Trophoblast cell (in vitro differentiated cells and primary cell): Measurements from ENCODE around the gene ACAD10.

ENCODE experiments used
- DNase-seq, 2 donors: peaks; one replicate each; pipeline ENCODE4 v3.0.0-alpha.2; 2016
- H2AFZ ChIP-seq: 2 replicates; pipeline ENCODE4 v1.6.1; 2013; ENCODE audit warnings: low read length, moderate library complexity, mild to moderate bottlenecking; ENCODE audit not compliant: insufficient read depth, poor library complexity
- H2AK5ac ChIP-seq: 2 replicates; pipeline ENCODE4 v1.6.1; 2013; ENCODE audit warnings: mild to moderate bottlenecking, low read length
- H2BK120ac ChIP-seq: 2 replicates; pipeline ENCODE4 v1.6.1; 2013; ENCODE audit warnings: low read length, mild to moderate bottlenecking, moderate library complexity; ENCODE audit not compliant: insufficient read depth, poor library complexity
- H2BK12ac ChIP-seq: 2 replicates; pipeline ENCODE4 v1.6.1; 2013; ENCODE audit warnings: mild to moderate bottlenecking, low read length, moderate library complexity
- H2BK5ac ChIP-seq: 2 replicates; pipeline ENCODE4 v1.6.1; 2013; ENCODE audit warnings: low read length, low read depth, moderate library complexity, mild to moderate bottlenecking; ENCODE audit not compliant: poor library complexity
- H3K14ac ChIP-seq: 2 replicates; pipeline ENCODE4 v1.6.1; 2013; ENCODE audit warnings: mild to moderate bottlenecking, low read length
- H3K18ac ChIP-seq: 2 replicates; pipeline ENCODE4 v1.6.1; 2013; ENCODE audit warnings: mild to moderate bottlenecking, low read length
- H3K23ac ChIP-seq: 2 replicates; pipeline ENCODE4 v1.6.1; 2013; ENCODE audit warnings: low read length
- H3K27ac ChIP-seq: 2 replicates; pipeline ENCODE4 v1.5.1; 2013; ENCODE audit warnings: low read depth, mild to moderate bottlenecking, inconsistent platforms, low read length, moderate library complexity
- H3K27me3 ChIP-seq: 2 replicates; pipeline ENCODE4 v1.6.1; 2013; ENCODE audit warnings: inconsistent platforms, mild to moderate bottlenecking, low read length, moderate library complexity; ENCODE audit not compliant: insufficient read depth
- H3K36me3 ChIP-seq, 2 experiments: 1 replicate in 1 of 2; 2 replicates in 1 of 2; pipeline ENCODE4 v1.6.1; 2013; ENCODE audit warnings: low read length in 2 of 2, mild to moderate bottlenecking in 2 of 2, moderate library complexity in 1 of 2; ENCODE audit not compliant: insufficient read depth in 2 of 2, control insufficient read depth in 1 of 2
- H3K4ac ChIP-seq: 2 replicates; pipeline ENCODE4 v1.6.1; 2013; ENCODE audit warnings: low read depth, mild to moderate bottlenecking, low read length, moderate library complexity
- H3K4me1 ChIP-seq, 2 experiments: 1 replicate in 1 of 2; 2 replicates in 1 of 2; pipeline ENCODE4 v1.6.1; 2013; ENCODE audit warnings: low read length in 2 of 2, mild to moderate bottlenecking in 2 of 2, moderate library complexity in 1 of 2; ENCODE audit not compliant: insufficient read depth in 2 of 2, control insufficient read depth in 1 of 2
- H3K4me2 ChIP-seq: 2 replicates; pipeline ENCODE4 v1.6.1; 2013; ENCODE audit warnings: inconsistent platforms, mild to moderate bottlenecking, low read length, moderate library complexity
- H3K4me3 ChIP-seq: 2 replicates; pipeline ENCODE4 v1.5.1; 2013; ENCODE audit warnings: mild to moderate bottlenecking, low read depth, low read length, inconsistent platforms
- H3K79me1 ChIP-seq: one replicate; pipeline ENCODE4 v1.6.1; 2013; ENCODE audit warnings: low read length
- H3K79me2 ChIP-seq: 2 replicates; pipeline ENCODE4 v1.6.1; 2013; ENCODE audit warnings: low read length, mild to moderate bottlenecking; ENCODE audit not compliant: control insufficient read depth, insufficient read depth, poor library complexity
- H3K9ac ChIP-seq: 2 replicates; pipeline ENCODE4 v1.6.1; 2013; ENCODE audit warnings: mild to moderate bottlenecking, low read length
- H3K9me3 ChIP-seq: 2 replicates; pipeline ENCODE4 v1.6.1; 2013; ENCODE audit warnings: low read depth, mild to moderate bottlenecking, control low read depth, inconsistent platforms, low read length; ENCODE audit not compliant: insufficient read depth
- H4K12ac ChIP-seq: 2 replicates; pipeline ENCODE4 v1.6.1; 2013; ENCODE audit warnings: low read depth, mild to moderate bottlenecking, low read length, moderate library complexity
- H4K8ac ChIP-seq: 2 replicates; pipeline ENCODE4 v1.6.1; 2013; ENCODE audit warnings: low read depth, mild to moderate bottlenecking, low read length, moderate library complexity
- H4K91ac ChIP-seq: one replicate; pipeline ENCODE4 v1.6.1; 2013; ENCODE audit warnings: low read depth, mild to moderate bottlenecking, low read length, moderate library complexity
- WGBS: extraction: QIAGEN DNeasy Blood & Tissue Kit; methylation state at CpG from one replicate; pipeline ENCODE4 v1.1.7; 2013; ENCODE audit warnings: missing lambda C conversion rate; ENCODE audit not compliant: insufficient read length, insufficient coverage; ENCODE audit errors: extremely low coverage; 5-methylcytosine and 5-hydroxymethylcytosine counted together

ACAD10 gene

GRCh38 chr12:111687255-111687654 is 1.4 kb downstream of the ACAD10 start:
- no peak overlapping the region for H4K91ac ChIP-seq
- H3K9me3 ChIP-seq, result no peaks in the 10 kb centered on the region
- H3K79me2 ChIP-seq, result peaks cover 7% of the 10 kb centered on the region
- no peak overlapping the region for H2AK5ac ChIP-seq
- H3K23ac ChIP-seq, result no peak overlapping the region
- no peaks in the 10 kb centered on the region for H3K27me3 ChIP-seq
- no peak overlapping the region for H2BK12ac ChIP-seq
- no peak overlapping the region for H3K9ac ChIP-seq
- H3K27ac ChIP-seq, result no peak overlapping the region
- H2AFZ ChIP-seq, result no peak overlapping the region
- no peak overlapping the region for H2BK5ac ChIP-seq
- H3K14ac ChIP-seq, result no peak overlapping the region
- H3K18ac ChIP-seq, result no peak overlapping the region
- H3K4ac ChIP-seq, result no peak overlapping the region
- no peak overlapping the region for H3K4me2 ChIP-seq
- no peak overlapping the region for H4K12ac ChIP-seq
- peaks cover 5% of the 10 kb centered on the region in 2 experiments for H3K4me1 ChIP-seq
- no peak overlapping the region for H2BK120ac ChIP-seq
- H3K4me3 ChIP-seq, result no peak overlapping the region
- no peak overlapping the region for H4K8ac ChIP-seq
- DNase-seq, result no peak
- no CpG with 5 or more reads among the region's 2 CpGs for WGBS
- peaks cover 6 to 7% of the 10 kb centered on the region in 2 experiments for H3K36me3 ChIP-seq
- H3K79me1 ChIP-seq, result peaks cover 6% of the 10 kb centered on the region

- H2BK5ac ChIP-seq, result no peak overlapping the region
- no CpG with 5 or more reads among the region's 10 CpGs for WGBS
Observed at GRCh38 chr12:111687952-111688351, 2.1 kb downstream of the ACAD10 start.

GRCh38 chr12:111691262-111691661 is 5.4 kb downstream of the ACAD10 start:
- no peak overlapping the region for H3K4me2 ChIP-seq
- H3K4ac ChIP-seq, result no peak overlapping the region
- H2BK12ac ChIP-seq, result no peak overlapping the region
- H3K79me1 ChIP-seq, result no peaks in the 10 kb centered on the region
- no peak overlapping the region for H2BK120ac ChIP-seq
- H4K12ac ChIP-seq, result no peak overlapping the region
- H3K4me3 ChIP-seq, result no peak overlapping the region
- H2AK5ac ChIP-seq, result no peak overlapping the region
- peaks cover 16 to 23% of the 10 kb centered on the region in 2 experiments for H3K36me3 ChIP-seq
- WGBS, result no CpG with 5 or more reads among the region's 3 CpGs
- no peak overlapping the region for H4K8ac ChIP-seq
- no peaks in the 10 kb centered on the region for H3K79me2 ChIP-seq
- H3K18ac ChIP-seq, result no peak overlapping the region
- no peak overlapping the region for H3K23ac ChIP-seq
- H3K9ac ChIP-seq, result no peak overlapping the region
- no peak overlapping the region for H2AFZ ChIP-seq
- no peak for DNase-seq
- no peaks in the 10 kb centered on the region for H3K27me3 ChIP-seq
- H4K91ac ChIP-seq, result no peak overlapping the region
- no peak overlapping the region for H3K14ac ChIP-seq
- no peak overlapping the region for H3K27ac ChIP-seq
- no peaks in the 10 kb centered on the region for H3K9me3 ChIP-seq
- no peak overlapping the region for H2BK5ac ChIP-seq
- H3K4me1 ChIP-seq, result peaks cover 5% of the 10 kb centered on the region in 2 experiments

More at GRCh38 chr12:111687952-111688351, 2.1 kb downstream of the ACAD10 start:
- no peak overlapping the region for H2AK5ac ChIP-seq
- H3K23ac ChIP-seq, result no peak overlapping the region
- no peak overlapping the region for H3K4me2 ChIP-seq
- no peak overlapping the region for H2AFZ ChIP-seq
- DNase-seq, result no peak
- peaks cover 5% of the 10 kb centered on the region in 2 experiments for H3K4me1 ChIP-seq
- H3K9ac ChIP-seq, result no peak overlapping the region
- H3K14ac ChIP-seq, result no peak overlapping the region
- H4K8ac ChIP-seq, result no peak overlapping the region
- peaks cover 7% of the 10 kb centered on the region for H3K79me2 ChIP-seq
- H4K91ac ChIP-seq, result no peak overlapping the region
- H3K18ac ChIP-seq, result no peak overlapping the region
- peaks cover 6 to 8% of the 10 kb centered on the region in 2 experiments for H3K36me3 ChIP-seq
- H2BK12ac ChIP-seq, result no peak overlapping the region
- H3K4me3 ChIP-seq, result no peak overlapping the region
- H3K9me3 ChIP-seq, result no peaks in the 10 kb centered on the region
- H3K79me1 ChIP-seq, result peaks cover 6% of the 10 kb centered on the region
- no peak overlapping the region for H3K4ac ChIP-seq
- H2BK120ac ChIP-seq, result no peak overlapping the region
- no peak overlapping the region for H4K12ac ChIP-seq
- no peak overlapping the region for H3K27ac ChIP-seq
- H3K27me3 ChIP-seq, result no peaks in the 10 kb centered on the region

GRCh38 chr12:111692575-111693210 is 6.8 kb downstream of the ACAD10 start:
- Histone ChIP-seq H4K12ac (no peak overlapping the region), H3K18ac (no peak overlapping the region), H2BK12ac (no peak overlapping the region), H2BK120ac (no peak overlapping the region), H3K23ac (no peak overlapping the region), H3K27ac (no peak overlapping the region), H4K91ac (no peak overlapping the region), H3K14ac (no peak overlapping the region), H3K27me3 (no peaks in the 10 kb centered on the region), H2BK5ac (no peak overlapping the region), H3K36me3 (peaks cover 19 to 23% of the 10 kb centered on the region in 2 experiments), H3K9me3 (no peaks in the 10 kb centered on the region), H3K4ac (no peak overlapping the region), H3K79me1 (no peaks in the 10 kb centered on the region), H3K4me1 (no peaks in the 10 kb centered on the region), H4K8ac (no peak overlapping the region), H2AFZ (no peak overlapping the region), H3K79me2 (no peaks in the 10 kb centered on the region), H2AK5ac (no peak overlapping the region), H3K4me3 (no peak overlapping the region), H3K9ac (no peak overlapping the region), H3K4me2 (no peak overlapping the region)
- WGBS, result no CpG with 5 or more reads among the region's 15 CpGs
- peak in 1 of 2 donors; percentile 8 for DNase-seq
